CD4-positive, alpha-beta T cell treated with Interleukin-15 for 1 hour (primary cell): Measurements from ENCODE around the gene CAMK2D.

ENCODE experiments used
- DNase-seq: peaks from one replicate; pipeline ENCODE4 v3.0.0-alpha.2; 2020

CAMK2D gene

DNA sequence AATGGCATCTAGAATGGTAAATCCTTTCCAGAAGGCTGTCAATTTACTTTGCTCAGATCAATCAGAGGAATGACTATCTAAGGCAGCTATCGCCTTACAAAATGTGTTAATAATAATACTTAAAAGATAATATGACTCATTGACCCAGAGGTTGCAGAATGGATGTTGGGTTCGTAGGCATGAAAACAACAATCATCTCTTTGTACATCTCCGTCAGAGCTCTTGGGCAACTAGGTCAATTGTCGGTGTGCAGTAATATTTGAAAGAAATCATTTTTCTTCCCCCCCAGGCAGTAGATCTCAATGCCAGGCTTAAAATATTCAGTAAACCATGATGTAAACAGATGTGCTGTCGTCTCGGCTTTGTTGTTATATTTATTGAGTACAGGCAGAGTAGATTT, 165.1 kb downstream of the CAMK2D start:
- DNase-seq = no peak

DNA sequence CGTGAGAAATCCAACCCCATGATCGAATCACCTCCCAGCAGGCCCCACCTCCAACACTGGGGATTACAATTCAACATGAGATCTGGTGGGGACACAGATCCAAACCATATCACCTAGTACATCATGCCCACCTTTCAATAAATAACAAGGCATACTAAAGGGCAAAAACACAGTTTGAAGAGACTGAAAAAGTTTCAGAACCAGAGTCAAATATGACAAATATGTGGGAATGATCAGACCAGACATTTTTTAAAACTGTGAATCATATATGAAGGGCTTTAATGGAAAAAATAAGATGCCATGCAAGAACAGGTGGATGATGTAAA, 167.3 kb downstream of the CAMK2D start:
- DNase-seq = no peak

DNA sequence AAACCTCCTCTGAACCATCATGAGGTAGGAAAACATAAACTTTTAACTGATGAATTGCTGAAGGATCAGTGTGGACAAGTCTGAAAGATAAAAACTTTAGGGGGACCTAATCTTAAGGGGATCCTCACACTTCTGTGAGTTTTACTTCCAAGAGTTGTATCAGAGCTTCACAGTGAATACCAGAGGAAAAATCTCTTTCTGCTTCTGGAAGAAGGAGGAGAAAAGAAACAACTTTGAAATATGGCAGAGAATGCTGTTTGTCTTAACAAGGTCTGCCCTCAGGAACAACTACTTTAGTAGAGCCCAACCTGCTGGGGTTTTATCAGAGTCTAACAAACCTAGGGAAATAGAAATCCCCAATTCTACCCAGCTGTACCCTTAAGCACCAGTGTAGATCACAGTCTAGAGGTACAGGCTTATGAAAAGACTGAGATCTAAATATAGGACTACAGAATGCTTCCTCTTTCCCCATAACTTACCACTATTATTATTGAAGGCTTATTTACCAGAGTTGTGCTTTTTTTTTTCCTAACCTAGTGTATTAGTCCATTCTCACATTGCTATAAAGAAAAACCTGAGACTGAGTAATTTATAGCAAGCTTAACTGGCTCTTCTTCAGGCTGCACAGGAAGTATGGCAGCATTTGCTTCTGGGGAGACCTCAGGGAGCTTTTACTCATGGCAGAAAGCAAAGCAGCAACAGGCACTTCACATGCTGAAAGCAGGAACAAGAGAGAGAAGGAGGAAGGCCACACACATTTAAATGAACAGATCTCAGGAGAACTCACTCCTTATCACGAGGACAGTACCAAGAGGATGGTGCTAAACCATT, 167.9 kb downstream of the CAMK2D start:
- no peak for DNase-seq

DNA sequence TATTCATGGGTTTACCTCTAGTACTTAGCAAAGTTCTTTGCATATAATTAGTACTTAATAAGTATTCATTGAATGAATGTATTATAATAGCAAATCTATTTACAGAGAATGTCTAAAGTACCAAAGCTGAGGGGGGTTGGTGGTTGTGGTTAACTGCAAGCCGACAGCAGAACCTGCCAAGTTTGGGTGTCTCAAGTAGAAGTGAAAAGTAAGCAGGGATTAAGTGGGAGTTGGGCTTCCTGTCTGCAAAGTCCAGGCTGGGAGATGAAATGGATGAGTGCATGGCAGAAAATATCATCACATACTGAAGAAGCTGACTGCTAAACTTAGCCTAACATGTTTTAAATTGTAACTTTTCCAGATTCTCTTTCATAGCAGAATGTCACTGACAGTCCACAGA, 169.6 kb downstream of the CAMK2D start:
- no peak for DNase-seq

DNA sequence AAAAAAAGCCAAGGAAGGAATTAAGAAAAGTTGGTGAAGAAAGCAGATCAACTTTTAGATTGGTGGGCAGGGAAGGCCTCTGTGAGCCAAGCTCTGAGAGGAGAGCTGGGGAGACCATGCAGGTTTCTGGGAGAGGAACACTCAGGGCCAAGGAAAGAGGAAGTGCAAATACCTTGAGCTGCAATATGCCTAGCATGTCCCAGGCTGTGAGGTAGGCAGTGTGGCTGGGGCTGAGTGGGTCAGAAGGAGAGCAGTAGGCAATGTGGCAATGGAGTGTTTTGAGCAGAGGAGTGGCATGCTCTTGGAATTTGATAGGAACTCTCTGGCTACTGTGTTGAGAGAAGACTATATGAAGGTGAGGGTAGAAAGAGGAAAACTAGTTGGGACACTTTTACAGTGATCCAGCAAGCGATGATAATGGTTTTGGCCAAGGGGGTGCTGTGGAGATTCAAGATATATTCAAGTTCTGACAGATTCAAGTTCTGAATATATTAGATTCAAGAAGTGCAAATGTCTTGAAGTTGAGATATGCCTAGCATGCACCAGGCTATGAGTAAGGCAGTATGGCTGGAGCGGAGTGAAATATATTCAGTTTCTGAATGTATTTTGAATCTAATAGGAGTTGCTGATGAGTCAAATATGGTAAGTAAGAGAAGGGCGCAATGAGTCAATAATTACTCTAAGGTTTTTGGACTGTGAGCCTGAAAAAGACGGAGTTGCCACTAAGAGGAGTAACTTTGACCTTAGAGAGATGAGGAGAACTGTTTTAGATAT, 172.5 kb downstream of the CAMK2D start:
- peak; percentile 18 for DNase-seq

DNA sequence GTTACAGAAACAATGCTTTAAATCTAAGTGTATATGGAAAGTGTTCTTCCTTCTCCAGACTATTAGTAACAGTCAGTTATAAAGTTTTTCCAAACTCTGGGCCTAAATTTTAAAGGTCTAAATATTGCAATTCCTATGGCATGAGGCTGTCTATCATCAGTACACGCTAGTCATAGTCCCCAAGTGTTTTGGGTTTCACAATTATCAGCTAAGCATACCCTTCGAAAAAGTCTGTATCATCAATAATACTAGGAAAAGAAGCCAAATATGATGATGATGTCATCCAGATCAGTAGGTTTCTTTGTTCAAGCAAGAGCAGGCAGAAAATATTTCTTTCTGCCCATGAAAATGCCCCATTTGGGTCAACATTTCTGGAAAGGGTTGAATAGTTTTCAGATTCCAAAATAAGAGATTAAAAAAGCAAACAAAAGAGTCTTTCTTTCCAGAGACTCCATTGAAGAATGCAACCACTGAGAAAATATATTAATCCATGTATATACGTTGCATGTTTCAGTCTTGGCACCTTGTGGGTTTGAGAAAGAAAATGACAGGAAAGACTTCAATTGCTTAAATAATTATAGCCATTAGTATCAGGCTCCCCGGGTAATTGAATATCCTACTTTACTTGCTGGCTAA, 173.8 kb downstream of the CAMK2D start:
- no peak for DNase-seq

DNA sequence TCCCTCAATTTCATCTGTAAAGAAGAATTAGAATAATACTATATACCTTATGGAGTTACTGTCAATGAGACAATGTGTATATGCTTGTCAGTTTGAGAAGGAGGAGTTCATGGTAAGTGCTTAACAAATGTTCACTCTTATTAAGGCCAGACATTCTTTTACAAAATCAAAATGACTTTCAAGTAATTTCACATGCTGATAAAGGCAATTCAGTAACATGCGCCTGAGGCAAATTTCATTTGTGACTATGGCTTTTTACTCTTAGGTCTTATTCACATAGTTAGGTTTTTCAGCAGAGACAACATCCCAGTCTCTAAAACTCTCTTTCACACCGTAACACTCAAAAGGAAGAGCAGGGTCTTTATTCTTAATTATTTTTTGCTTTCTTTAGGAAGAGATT, 174.4 kb downstream of the CAMK2D start:
- DNase-seq = no peak

DNA sequence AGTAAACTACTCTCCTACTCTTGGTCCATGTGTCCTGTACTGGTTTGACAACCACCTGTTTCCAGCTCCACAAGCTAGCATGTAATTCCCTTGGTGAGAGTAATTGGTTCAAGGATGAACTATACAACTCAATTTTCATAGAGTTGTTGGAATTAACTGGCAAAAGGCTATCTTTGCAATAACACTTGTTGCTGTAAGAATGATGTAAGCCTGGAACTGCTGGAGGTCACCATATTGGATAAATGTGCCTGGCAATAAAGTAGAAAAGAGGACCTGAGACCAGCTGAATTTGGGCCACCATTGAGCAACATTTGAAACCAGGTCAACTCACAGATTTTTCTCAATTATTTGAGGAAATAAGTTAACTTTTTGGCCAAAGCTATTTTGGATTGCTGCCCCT, 175.5 kb downstream of the CAMK2D start:
- DNase-seq = no peak

DNA sequence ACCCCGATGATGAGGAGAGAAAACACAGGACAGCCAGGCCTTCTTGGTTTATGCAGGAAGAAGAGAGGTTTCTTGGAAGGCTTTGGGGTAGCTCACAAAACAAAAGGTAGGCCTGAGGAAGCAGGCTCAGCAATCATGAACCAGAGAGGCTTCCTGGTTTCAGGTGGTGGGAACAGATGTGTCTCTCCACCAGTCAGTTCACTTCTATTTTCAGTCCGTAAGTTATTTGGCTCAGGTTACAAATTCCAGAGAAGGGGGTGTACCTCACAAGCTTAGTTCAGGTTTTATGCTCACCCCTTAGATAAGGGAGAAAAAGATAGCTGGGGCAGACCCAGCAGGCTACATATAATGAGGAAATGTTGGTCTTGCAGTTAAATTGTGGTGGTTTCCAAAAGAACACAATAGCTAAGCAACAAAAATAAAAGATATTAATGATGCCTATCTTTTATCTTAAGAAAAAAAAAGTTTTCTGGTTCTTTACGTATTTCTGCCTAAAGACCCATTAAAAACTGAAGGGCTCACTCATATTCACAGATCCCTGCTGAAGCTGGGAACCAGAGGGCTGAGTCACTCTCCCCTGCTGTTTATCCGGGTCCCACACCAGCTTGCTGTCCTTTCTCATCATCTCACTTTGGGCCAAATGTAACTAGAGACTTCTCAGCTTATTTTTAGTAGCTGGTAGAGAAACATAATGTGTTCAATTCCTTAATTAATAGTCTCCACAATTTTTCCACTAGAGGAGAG, 177.0 kb downstream of the CAMK2D start:
- DNase-seq = no peak

DNA sequence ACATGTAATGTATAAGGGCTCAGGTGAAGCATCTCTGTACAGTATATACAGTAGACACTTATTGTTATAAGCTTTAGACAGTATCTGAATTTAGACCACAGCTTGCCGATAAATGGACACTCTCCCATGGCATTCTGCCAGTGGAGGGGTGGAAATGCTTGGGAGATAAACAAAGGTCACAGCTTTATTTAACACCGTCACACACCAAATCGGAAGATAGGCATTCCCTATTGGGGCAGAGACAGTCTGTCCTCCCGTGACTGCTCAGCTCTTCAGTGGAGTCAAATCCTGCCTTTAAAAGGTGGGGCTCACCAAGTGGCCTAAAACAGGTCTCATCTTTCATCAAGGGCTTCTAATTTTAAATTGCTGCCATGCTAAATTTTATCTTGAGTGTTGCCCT, 178.8 kb downstream of the CAMK2D start:
- no peak for DNase-seq

DNA sequence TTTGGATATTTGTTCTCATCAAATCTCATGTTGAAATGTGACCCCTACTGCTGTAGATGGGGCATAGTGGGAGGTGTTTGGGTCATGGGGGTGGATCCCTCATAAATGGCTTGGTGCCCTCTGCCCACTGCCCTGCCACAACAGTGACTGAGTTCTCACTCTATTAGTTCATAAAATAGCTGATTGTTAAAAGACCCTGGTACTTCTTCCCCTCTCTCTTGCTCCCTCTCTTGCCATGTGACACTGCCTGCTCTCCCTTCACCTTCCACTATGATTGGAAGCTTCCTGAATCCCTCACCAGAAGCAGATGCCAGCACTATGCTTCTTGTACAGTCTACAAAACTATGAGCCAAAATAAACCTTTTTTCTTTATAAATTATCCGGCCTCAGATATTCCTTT, 182.2 kb downstream of the CAMK2D start:
- DNase-seq = no peak

DNA sequence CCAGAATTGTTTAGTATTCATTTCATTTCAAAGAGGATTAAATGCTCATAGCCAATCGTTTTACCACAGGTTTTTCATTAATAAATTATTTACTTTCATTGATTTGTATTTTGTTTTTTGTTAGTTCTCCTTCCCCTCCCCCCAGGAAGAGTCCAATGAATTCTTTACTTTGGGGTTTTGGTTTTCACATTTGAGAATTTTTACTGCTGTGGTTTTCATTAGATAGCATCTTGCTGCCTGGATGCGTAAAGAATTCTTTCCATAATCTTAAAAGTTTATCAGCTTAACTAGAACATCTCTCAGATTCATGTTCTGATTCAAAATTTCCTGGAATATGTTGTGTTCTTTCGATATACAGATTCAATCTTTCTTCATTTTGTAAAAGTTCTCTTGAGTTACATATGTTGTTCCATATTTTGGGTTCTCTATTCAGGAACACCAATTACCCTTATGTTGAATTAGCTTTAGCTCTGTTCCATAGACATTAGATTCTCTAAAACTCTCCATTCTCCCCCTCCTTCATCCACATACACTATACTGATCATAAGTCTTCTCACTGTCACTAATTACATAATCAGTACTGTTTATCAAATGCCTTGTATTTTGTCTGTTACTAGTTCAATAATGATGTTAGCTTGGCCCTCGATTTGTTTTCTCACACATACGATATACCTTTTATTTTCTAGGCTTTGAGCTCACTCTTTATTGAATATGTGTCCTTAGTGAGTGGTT, 184.4 kb downstream of the CAMK2D start:
- no peak for DNase-seq

DNA sequence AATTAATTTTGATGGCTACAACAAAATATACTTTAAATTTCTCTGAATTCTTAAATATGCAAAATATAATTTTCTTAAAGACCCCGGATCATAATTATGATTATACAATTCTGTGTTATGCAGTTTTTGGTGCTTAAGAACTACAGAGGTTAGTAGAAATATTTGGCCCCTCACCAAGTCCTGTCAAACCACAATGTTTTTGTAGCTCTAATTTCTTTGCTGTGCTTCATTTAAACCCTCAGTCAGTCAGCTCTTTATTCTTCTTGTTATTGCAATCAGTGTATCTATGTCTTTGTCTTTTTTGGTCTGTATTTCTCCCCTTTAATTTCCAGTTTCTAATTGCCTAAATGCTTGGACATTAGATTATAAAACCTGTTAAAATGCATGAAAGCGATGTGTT, 186.1 kb downstream of the CAMK2D start:
- DNase-seq = no peak

DNA sequence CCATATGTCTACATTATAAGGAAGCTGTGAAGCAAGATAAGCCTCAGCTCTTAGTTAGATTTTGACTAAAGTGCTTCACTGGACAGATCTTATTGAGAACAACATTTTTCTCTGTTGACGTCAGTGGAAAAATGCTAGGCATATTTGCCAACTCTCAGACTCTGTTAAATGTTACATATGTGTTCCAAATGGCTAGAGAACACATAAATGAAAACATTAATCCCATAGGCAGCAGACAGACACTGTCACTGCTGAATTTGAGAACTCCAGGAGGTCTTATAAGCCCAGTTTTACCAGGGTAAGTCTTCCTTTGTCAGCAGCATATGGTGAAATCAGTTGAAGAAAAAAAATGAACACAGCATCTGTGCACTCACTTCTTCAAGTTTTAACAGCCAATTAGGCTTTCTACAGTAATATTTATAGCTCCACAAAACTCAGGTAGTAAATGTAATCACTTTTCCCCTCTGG, 186.9 kb downstream of the CAMK2D start:
- DNase-seq = no peak

DNA sequence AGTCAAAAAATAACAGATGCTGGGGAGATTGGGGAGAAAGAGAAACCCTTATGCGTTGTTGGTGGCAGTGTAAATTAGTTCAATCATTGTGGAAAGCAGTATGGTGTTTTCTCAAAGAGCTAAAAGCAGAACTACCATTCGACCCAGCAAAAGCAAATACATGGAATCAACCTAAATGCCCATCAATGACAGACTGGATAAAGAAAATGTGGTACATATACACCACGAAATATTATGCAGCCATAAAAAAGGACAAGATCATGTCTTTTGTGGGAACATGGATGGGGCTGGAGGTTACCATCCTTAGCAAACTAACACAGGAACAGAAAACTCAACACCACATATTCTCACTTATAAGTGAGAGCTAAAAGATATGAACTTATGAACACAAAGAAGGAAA, 188.9 kb downstream of the CAMK2D start:
- no peak for DNase-seq

DNA sequence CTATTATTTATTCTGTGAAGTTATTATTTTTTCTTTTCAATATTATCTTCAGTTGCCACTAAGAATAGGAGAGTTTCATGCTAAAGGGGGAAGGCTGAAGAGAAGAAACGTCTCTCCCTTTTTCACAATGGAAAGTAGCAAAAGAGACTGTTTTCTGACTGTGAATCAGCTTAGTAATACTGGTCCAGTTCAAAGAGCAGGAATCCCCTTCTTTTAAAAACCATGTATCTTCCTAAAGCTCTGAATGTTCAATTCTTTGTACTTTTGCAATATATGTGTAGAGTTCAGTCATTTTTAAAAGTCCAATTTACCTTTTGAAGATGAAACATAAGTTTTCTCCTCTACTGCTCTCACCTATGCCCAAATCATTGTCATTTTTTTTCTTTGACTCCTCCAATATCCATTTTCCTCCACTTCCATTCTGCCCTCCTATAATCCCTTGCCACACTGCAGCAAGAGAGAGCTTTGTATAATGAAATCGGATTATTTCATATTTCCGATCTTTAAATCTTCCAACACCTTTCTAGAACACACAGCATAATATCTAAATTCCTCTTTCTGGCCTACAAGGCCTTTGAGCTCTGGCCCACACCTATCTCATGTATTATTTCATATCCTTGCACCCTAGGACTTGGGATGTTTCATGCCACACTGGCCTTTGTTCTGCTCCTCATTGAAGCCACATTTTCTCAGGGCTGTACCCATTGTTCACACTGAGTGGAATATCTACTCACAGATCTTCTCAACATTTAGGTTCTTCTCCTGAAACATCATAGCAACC, 195.3 kb downstream of the CAMK2D start:
- no peak for DNase-seq

DNA sequence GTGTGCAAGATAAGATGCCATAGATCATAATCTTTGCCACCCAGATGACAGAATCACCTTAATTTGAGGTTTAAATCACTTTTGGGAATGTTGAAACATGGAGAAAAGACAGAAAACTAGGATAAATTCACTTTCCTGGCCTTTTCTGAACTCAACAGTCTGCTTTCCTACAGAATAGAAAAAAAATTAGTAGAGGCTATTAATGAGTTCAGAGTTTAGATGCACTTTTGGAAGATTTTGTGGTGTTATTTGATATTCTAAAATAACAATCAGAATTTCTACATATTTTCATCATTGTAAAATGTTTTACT, 195.9 kb downstream of the CAMK2D start:
- no peak for DNase-seq

DNA sequence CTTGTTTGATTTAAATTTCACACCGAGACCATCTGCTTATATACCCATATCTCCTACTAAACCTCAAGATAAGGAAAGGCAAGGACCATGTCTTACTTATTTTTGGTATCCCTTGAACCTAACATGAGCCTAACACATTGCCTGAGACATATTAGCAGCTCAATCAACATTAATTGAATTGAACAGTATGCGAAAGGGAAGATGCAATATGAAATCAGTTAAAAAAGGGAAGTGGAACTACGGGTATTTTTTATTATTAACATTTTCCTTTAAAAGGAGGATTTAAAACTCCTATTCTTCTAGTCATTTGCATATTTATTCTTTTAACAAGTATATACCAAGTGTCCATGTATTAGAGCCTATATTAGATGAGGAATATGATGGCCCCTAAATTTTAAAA, 197.0 kb downstream of the CAMK2D start:
- no peak for DNase-seq

DNA sequence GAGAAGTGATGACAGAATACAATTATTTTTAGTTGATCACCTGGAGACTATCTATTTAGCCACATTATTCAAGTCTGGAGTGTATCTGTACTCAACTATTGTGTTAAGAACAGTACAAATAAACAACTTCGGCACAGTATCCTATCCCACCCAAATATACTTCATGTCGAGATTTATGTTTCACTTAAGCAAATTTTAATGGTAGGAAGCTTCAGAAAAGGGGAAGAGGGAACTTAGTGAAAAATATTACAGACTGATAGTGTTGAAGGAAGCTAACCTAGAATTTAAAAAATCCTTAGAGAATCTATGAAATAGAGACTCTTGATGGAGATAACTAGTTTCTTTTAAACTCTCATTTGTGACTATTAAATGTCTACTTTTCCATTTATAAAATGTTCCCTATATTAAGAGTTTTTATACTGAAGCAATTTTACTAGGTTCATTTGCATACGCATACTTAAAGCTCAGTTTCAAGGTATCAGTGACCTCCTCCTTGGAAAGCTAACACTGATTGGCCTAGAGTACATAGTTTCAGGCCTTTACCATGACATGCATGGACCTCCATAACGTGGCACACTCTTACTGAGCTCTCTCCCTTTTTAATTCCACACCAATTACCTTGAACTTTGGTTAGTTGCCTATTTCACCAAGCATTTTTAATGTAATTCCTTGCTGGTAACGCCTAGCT, 197.7 kb downstream of the CAMK2D start:
- no peak for DNase-seq

DNA sequence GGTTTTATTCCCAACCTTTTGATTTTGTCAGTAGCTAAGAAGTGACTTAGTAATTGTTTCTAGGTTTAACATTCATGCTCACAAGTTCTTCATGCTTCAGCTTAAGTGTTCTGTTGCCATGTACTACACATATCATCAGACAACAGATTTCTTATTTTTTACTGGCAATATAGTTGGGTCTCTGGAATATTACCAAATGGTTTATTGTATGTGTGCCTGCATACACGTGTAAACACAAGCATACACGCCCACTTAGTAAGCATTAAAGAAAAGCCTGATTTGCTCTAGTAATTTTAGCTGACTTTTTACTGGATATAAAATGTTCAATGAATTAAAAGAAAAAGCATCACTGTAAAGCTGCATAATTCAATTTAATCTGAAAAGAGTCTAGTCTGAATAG, 199.8 kb downstream of the CAMK2D start:
- no peak for DNase-seq

DNA sequence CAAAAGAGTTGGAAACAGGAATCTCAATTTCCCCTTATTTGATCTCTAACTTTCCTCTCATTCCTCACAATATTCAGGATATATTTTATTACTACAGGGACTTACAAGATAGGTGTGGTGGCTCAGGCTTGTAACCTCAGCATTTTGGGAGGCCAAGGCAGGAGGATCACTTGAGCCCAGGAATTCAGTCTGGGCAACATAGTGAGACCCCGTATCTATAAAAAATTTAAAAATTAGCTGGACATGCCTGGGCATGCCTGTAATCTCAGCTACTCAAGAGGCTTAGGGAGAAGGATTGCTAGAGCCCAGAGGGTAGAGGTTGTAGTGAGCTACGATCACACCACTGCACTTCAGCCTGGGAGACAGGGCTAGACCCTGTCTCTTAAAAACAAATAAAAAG, 200.4 kb downstream of the CAMK2D start:
- DNase-seq = no peak
